HFF-Myc (cell line): Measurements from ENCODE around the gene RRM2.
"Not testable (repeated sequence)": the region's sequence is repeated elsewhere in the genome, so short reads cannot be mapped to it uniquely, and the experiment has no call there.

Experiments used
- DNase-seq: peaks from one replicate; pipeline ENCODE4 v3.0.0-alpha.2; 2011; ENCODE audit warnings: low read depth; ENCODE audit errors: extremely low read depth
- H3K4me3 ChIP-seq: replicated peaks from 2 replicates; pipeline ENCODE4 v1.5.1; 2011; ENCODE audit warnings: low read depth, mild to moderate bottlenecking, control low read depth, low read length
- CTCF ChIP-seq: IDR thresholded peaks from 2 replicates; pipeline ENCODE4 v1.5.1; 2012; ENCODE audit warnings: mild to moderate bottlenecking, low read depth, low read length, control low read depth; ENCODE audit errors: missing control alignments

The RRM2 gene

DNA sequence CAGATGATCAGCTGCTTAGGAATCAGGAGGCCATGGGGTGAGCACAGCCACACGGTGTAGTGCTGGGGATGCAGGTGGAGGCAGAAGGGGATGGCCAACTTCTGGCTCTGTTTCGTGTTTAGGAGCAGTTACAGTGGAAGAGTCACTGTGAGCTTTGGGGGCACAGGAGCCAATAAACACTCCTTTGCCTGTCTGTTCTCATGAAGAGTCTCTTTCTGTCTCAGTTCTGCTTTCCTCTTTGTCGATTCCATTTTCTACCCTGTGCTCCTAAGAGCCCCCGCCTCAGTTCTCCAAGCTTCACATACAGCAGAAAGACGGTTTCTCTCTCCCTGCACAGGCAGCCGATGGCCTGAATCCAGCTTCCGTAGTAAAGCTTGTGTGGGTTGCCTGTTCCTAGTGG, 21.0 kb upstream of the RRM2 start:
- no peak for DNase-seq
- no peak overlapping the region for H3K4me3 ChIP-seq
- TF ChIP-seq CTCF, result no peak

GRCh38 chr2:10103179-10103578, 19.4 kb upstream of the RRM2 start:
- H3K4me3 ChIP-seq, result no peak overlapping the region
- no peak for TF ChIP-seq CTCF
- no peak for DNase-seq

DNA sequence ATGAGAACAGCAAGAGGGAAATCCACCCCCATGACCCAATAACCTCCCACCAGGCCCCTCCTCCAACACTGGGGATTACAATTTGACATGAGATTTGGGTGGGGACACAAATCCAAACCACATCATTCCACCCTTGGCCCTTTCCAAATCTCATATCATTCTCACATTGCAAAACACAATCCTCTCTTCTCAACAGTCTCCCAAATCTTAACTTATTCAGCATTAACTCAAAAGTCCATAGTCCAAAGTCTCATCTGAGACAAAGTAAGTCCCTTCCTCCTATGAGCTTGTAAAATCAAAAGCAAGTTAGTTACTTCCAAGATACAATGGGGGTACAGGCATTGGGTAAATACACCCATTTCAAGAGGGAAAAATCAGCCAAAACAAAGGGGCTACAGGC, 17.6 kb upstream of the RRM2 start:
- not testable (repeated sequence) for DNase-seq, H3K4me3 ChIP-seq

DNA sequence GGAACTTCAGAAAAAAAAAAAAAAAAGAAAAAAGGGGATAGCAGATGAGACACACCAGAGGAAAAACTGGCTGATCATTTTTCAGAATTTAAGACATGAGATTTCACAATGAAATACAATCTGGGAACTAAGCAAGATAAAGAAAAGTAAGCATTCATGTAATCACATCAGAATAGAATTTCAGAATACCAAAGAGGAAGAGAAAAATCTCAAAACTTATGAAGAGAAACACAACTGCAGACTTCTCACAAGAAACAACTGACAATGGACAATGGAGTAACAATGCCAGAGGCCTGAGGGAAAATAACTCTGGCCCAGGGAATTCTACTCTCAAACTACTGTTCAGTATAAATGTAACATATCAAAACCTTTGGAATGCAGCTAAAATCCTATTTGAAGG, 13.2 kb upstream of the RRM2 start:
- no peak for DNase-seq
- TF ChIP-seq CTCF, result no peak
- H3K4me3 ChIP-seq, result no peak overlapping the region

- TF ChIP-seq CTCF, result no peak
- H3K4me3 ChIP-seq, result no peak overlapping the region
- no peak for DNase-seq
Observed at GRCh38 chr2:10119027-10119325, 3.6 kb upstream of the RRM2 start.

DNA sequence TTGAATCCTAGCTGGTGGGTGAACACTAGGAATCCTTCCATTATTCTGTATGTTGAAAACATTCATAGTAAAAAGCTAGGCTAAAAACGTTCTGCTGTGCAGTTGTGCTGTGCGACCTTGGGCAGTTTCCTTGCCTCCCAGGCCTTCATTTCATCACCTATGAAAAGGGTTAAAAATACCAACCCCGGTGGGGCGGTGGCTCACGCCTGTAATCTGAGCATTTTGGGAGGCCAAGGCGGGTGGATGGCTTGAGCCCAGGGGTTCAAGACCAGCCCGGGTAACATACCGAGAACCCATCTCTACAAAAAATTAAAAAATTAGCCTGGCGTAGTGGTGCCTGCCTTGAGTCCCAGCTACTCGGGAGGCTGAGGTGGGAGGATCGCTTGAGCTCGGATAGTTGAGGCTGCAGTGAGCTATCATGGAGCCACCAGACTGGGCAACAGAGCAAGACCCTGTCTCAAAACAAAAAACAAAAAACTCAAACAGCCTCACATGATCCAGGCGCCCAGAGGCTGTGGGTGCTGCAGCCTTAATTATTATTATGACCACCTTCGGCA, 2.9 kb upstream of the RRM2 start:
- peak overlapping the region; percentile 91 for H3K4me3 ChIP-seq
- DNase-seq, result no peak
- no peak for TF ChIP-seq CTCF

- peak overlapping the region; percentile 91 for H3K4me3 ChIP-seq
- DNase-seq, result peak; percentile 78
- no peak for TF ChIP-seq CTCF
Observed at GRCh38 chr2:10120158-10120876, 2.2 kb upstream of the RRM2 start.
